GM23338 (cell line): ENCODE data around the gene DCBLD1. TPM values are rescaled to one million over a fixed set of nuclear protein-coding genes. Genes with fewer than 3 reads are reported as not detected.

Source experiments
- ATAC-seq: fragments of 200-7000 bp; cut with Tn5 transposase; 3 replicates; pipeline ENCODE4 v1.9.1; 2020
- DNase-seq: peaks from one replicate; pipeline ENCODE4 v3.0.0-alpha.2; 2015; ENCODE audit warnings: low spot score
- H2AFZ ChIP-seq: fragments of 200-600 bp; sonication (generic); 2 replicates; pipeline ENCODE4 v1.8.0; 2016; ENCODE audit warnings: antibody characterized with exemption, mild to moderate bottlenecking, moderate library complexity
- H3F3A ChIP-seq: fragments of 200-600 bp; sonication (generic); replicated peaks from 2 replicates; pipeline ENCODE4 v1.8.0; 2017; ENCODE audit warnings: antibody characterized with exemption, mixed run types, low read depth
- H3K27ac ChIP-seq: fragments of 200-600 bp; sonication (generic); 2 replicates; pipeline ENCODE4 v1.6.1; 2016; ENCODE audit warnings: low read depth
- H3K27me3 ChIP-seq: fragments of 200-600 bp; sonication (generic); 2 replicates; pipeline ENCODE4 v1.8.0; 2016; ENCODE audit warnings: mild to moderate bottlenecking, mixed run types, moderate library complexity; ENCODE audit not compliant: insufficient read depth
- H3K36me3 ChIP-seq: fragments of 200-600 bp; sonication (generic); 2 replicates; pipeline ENCODE4 v1.8.0; 2016; ENCODE audit warnings: mild to moderate bottlenecking; ENCODE audit not compliant: insufficient read depth
- H3K4me1 ChIP-seq: fragments of 200-600 bp; sonication (generic); 2 replicates; pipeline ENCODE4 v1.8.0; 2016; ENCODE audit warnings: mild to moderate bottlenecking, moderate library complexity; ENCODE audit not compliant: insufficient read depth
- H3K4me2 ChIP-seq: fragments of 200-600 bp; sonication (generic); 2 replicates; pipeline ENCODE4 v1.7.1; 2017; ENCODE audit warnings: mixed run types
- H3K4me3 ChIP-seq: fragments of 200-600 bp; sonication (generic); 2 replicates; pipeline ENCODE4 v1.6.1; 2016; ENCODE audit warnings: mixed run types
- H3K79me2 ChIP-seq: fragments of 200-600 bp; sonication (generic); replicated peaks from 2 replicates; pipeline ENCODE4 v1.8.0; 2017; ENCODE audit warnings: mild to moderate bottlenecking; ENCODE audit not compliant: insufficient read depth
- H3K9me2 ChIP-seq: fragments of 200-600 bp; sonication (generic); 2 replicates; pipeline ENCODE4 v1.8.0; 2017; ENCODE audit not compliant: insufficient read depth
- H4K20me1 ChIP-seq: fragments of 200-600 bp; sonication (generic); replicated peaks from 2 replicates; pipeline ENCODE4 v1.8.0; 2017; ENCODE audit warnings: mild to moderate bottlenecking; ENCODE audit not compliant: insufficient read depth
- H3K27ac Mint-ChIP-seq: 2 replicates; pipeline ENCODE4 v1.8.0; 2020; ENCODE audit warnings: inconsistent platforms, mild to moderate bottlenecking, moderate library complexity, mixed read lengths
- H3K27me3 Mint-ChIP-seq: 3 replicates; pipeline ENCODE4 v1.8.0; 2022; ENCODE audit warnings: low read depth, mild to moderate bottlenecking, moderate library complexity, mixed read lengths, inconsistent platforms; ENCODE audit not compliant: insufficient read depth, poor library complexity
- H3K36me3 Mint-ChIP-seq: 3 replicates; pipeline ENCODE4 v1.8.0; 2021; ENCODE audit warnings: low read depth, mild to moderate bottlenecking, inconsistent platforms, moderate library complexity, mixed read lengths
- H3K4me1 Mint-ChIP-seq: 3 replicates; pipeline ENCODE4 v1.8.0; 2020; ENCODE audit warnings: mild to moderate bottlenecking, inconsistent platforms, mixed read lengths
- H3K4me3 Mint-ChIP-seq: 3 replicates; pipeline ENCODE4 v1.8.0; 2021; ENCODE audit warnings: moderate library complexity, mild to moderate bottlenecking, inconsistent platforms, mixed read lengths
- H3K9me3 Mint-ChIP-seq: 3 replicates; pipeline ENCODE4 v1.8.0; 2020; ENCODE audit warnings: moderate library complexity, mild to moderate bottlenecking, inconsistent platforms, mixed read lengths
- CREB1 ChIP-seq: fragments of 250-450 bp; sonication (Bioruptor Pico); IDR thresholded peaks from 2 replicates; pipeline ENCODE4 v1.5.0; 2020; ENCODE audit warnings: low read depth, mild to moderate bottlenecking, moderate library complexity
- EZH2 ChIP-seq: fragments of 200-600 bp; sonication (generic); IDR thresholded peaks from one replicate; pipeline ENCODE4 v1.8.0; 2017; ENCODE audit warnings: antibody characterized with exemption, mild to moderate bottlenecking, low read depth; ENCODE audit not compliant: unreplicated experiment
- EZH2phosphoT487 ChIP-seq: fragments of 200-600 bp; sonication (generic); IDR thresholded peaks from one replicate; pipeline ENCODE4 v1.8.1; 2018; ENCODE audit warnings: antibody characterized with exemption; ENCODE audit not compliant: unreplicated experiment
- JUNB ChIP-seq: IDR thresholded peaks from one replicate; pipeline ENCODE4 v1.6.1; 2016; ENCODE audit warnings: antibody characterized with exemption; ENCODE audit not compliant: unreplicated experiment
- NANOG ChIP-seq: IDR thresholded peaks from 2 replicates; pipeline ENCODE4 v1.6.1; 2016; ENCODE audit warnings: antibody characterized with exemption, borderline replicate concordance
- POLR2AphosphoS5 ChIP-seq: IDR thresholded peaks from 2 replicates; pipeline ENCODE4 v1.6.1; 2016; ENCODE audit warnings: antibody characterized with exemption, low read depth
- STAT1 ChIP-seq: IDR thresholded peaks from one replicate; pipeline ENCODE4 v1.6.1; 2016; ENCODE audit warnings: antibody characterized with exemption; ENCODE audit not compliant: unreplicated experiment
- ZNF114 ChIP-seq: fragments of 250-450 bp; sonication (Bioruptor Pico); IDR thresholded peaks from 2 replicates; pipeline ENCODE4 v1.5.0; 2020; ENCODE audit warnings: mild to moderate bottlenecking, moderate library complexity
- ZNF331 ChIP-seq: fragments of 250-450 bp; sonication (Bioruptor Pico); IDR thresholded peaks from 2 replicates; pipeline ENCODE4 v1.5.0; 2020; ENCODE audit warnings: low read depth, mild to moderate bottlenecking, moderate library complexity
- polyA plus RNA-seq: library from polyadenylated mRNA; unstranded; fragments of >200 nt; fragmentation: Nextera tagmentation; extraction: Ambion mirVana; gene quantifications from 2 replicates; pipeline ENCODE4 v1.2.1, GENCODE V29; 2016
- total RNA-seq: library from RNA; depleted of rRNA; stranded (reverse); fragments of >200 nt; shearing (Covaris generic); gene quantifications from 2 replicates; pipeline ENCODE4 v1.2.3, GENCODE V29; 2014
- TF ChIP-seq, protein P1 (sequence below): IDR thresholded peaks from 2 replicates; pipeline ENCODE4 v1.6.1; 2016; ENCODE audit warnings: antibody characterized with exemption
- TF ChIP-seq, protein P2 (sequence below), 2 experiments: fragments of 200-600 bp in 1 of 2; sonication (generic) in 1 of 2; conservative IDR thresholded peaks; 2 replicates each; pipeline versions ENCODE4 v1.5.1 to v1.6.1; 2016 to 2017; ENCODE audit warnings: antibody characterized with exemption in 2 of 2, low read depth in 2 of 2, mild to moderate bottlenecking in 2 of 2, moderate library complexity in 1 of 2
- TF ChIP-seq, protein P3 (sequence below): IDR thresholded peaks from one replicate; pipeline ENCODE4 v1.6.1; 2018; ENCODE audit warnings: antibody characterized with exemption; ENCODE audit not compliant: unreplicated experiment
- TF ChIP-seq, protein P4 (sequence below): fragments of 250-450 bp; sonication (Bioruptor Pico); IDR thresholded peaks from 2 replicates; pipeline ENCODE4 v1.5.0; 2020; ENCODE audit warnings: mild to moderate bottlenecking, moderate library complexity

The DCBLD1 gene
- total and polyA plus RNA-seq, 2 experiments from 2014 or later: 4.2 to 7.6 TPM

DNA sequence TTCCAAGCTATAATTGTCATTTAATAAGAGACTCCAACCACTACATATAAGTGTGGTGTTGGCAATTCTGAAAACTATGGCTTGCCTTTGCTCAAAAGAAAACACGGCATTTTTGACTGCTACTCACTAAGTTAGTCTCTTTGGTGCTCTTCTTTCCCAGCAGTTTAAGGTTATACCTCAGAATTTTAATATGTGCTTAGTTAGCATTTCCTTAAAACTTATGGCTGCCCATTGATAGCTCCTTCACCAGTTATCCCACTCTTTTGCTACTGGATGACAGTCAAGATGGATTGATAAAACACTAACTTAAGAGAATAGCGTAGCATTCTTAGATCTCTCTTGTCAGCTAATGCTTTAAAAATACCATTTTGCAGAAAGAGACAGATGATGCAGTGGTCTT lies 85.8 kb downstream of the DCBLD1 start:
- H3K27ac Mint-ChIP-seq: no peak overlapping the region
- H3K79me2 ChIP-seq: no peaks in the 10 kb centered on the region
- H3F3A ChIP-seq: no peaks in the 10 kb centered on the region
- H3K9me2 ChIP-seq: no peaks in the 10 kb centered on the region
- H3K36me3 ChIP-seq: peaks cover 27% of the 10 kb centered on the region; the same call in 1 of the 2 replicates
- H3K4me3 Mint-ChIP-seq: no peak overlapping the region
- TF ChIP-seq ZNF114 (no peak), STAT1 (no peak), NANOG (no peak), ZNF331 (CRISPR knock-in tag) (no peak), POLR2AphosphoS5 (no peak), EZH2 (no peak), CREB1 (CRISPR knock-in tag) (no peak), JUNB (no peak), EZH2phosphoT487 (no peak)
- TF ChIP-seq, protein P1, sequence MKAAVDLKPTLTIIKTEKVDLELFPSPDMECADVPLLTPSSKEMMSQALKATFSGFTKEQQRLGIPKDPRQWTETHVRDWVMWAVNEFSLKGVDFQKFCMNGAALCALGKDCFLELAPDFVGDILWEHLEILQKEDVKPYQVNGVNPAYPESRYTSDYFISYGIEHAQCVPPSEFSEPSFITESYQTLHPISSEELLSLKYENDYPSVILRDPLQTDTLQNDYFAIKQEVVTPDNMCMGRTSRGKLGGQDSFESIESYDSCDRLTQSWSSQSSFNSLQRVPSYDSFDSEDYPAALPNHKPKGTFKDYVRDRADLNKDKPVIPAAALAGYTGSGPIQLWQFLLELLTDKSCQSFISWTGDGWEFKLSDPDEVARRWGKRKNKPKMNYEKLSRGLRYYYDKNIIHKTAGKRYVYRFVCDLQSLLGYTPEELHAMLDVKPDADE: no peak
- TF ChIP-seq, protein P2, sequence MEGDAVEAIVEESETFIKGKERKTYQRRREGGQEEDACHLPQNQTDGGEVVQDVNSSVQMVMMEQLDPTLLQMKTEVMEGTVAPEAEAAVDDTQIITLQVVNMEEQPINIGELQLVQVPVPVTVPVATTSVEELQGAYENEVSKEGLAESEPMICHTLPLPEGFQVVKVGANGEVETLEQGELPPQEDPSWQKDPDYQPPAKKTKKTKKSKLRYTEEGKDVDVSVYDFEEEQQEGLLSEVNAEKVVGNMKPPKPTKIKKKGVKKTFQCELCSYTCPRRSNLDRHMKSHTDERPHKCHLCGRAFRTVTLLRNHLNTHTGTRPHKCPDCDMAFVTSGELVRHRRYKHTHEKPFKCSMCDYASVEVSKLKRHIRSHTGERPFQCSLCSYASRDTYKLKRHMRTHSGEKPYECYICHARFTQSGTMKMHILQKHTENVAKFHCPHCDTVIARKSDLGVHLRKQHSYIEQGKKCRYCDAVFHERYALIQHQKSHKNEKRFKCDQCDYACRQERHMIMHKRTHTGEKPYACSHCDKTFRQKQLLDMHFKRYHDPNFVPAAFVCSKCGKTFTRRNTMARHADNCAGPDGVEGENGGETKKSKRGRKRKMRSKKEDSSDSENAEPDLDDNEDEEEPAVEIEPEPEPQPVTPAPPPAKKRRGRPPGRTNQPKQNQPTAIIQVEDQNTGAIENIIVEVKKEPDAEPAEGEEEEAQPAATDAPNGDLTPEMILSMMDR (conservative IDR thresholded peaks at IDR 0.05; ENCODE audit: low read depth in 2 of 2): no peak
- TF ChIP-seq, protein P3, sequence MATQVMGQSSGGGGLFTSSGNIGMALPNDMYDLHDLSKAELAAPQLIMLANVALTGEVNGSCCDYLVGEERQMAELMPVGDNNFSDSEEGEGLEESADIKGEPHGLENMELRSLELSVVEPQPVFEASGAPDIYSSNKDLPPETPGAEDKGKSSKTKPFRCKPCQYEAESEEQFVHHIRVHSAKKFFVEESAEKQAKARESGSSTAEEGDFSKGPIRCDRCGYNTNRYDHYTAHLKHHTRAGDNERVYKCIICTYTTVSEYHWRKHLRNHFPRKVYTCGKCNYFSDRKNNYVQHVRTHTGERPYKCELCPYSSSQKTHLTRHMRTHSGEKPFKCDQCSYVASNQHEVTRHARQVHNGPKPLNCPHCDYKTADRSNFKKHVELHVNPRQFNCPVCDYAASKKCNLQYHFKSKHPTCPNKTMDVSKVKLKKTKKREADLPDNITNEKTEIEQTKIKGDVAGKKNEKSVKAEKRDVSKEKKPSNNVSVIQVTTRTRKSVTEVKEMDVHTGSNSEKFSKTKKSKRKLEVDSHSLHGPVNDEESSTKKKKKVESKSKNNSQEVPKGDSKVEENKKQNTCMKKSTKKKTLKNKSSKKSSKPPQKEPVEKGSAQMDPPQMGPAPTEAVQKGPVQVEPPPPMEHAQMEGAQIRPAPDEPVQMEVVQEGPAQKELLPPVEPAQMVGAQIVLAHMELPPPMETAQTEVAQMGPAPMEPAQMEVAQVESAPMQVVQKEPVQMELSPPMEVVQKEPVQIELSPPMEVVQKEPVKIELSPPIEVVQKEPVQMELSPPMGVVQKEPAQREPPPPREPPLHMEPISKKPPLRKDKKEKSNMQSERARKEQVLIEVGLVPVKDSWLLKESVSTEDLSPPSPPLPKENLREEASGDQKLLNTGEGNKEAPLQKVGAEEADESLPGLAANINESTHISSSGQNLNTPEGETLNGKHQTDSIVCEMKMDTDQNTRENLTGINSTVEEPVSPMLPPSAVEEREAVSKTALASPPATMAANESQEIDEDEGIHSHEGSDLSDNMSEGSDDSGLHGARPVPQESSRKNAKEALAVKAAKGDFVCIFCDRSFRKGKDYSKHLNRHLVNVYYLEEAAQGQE: no peak
- TF ChIP-seq, protein P4, sequence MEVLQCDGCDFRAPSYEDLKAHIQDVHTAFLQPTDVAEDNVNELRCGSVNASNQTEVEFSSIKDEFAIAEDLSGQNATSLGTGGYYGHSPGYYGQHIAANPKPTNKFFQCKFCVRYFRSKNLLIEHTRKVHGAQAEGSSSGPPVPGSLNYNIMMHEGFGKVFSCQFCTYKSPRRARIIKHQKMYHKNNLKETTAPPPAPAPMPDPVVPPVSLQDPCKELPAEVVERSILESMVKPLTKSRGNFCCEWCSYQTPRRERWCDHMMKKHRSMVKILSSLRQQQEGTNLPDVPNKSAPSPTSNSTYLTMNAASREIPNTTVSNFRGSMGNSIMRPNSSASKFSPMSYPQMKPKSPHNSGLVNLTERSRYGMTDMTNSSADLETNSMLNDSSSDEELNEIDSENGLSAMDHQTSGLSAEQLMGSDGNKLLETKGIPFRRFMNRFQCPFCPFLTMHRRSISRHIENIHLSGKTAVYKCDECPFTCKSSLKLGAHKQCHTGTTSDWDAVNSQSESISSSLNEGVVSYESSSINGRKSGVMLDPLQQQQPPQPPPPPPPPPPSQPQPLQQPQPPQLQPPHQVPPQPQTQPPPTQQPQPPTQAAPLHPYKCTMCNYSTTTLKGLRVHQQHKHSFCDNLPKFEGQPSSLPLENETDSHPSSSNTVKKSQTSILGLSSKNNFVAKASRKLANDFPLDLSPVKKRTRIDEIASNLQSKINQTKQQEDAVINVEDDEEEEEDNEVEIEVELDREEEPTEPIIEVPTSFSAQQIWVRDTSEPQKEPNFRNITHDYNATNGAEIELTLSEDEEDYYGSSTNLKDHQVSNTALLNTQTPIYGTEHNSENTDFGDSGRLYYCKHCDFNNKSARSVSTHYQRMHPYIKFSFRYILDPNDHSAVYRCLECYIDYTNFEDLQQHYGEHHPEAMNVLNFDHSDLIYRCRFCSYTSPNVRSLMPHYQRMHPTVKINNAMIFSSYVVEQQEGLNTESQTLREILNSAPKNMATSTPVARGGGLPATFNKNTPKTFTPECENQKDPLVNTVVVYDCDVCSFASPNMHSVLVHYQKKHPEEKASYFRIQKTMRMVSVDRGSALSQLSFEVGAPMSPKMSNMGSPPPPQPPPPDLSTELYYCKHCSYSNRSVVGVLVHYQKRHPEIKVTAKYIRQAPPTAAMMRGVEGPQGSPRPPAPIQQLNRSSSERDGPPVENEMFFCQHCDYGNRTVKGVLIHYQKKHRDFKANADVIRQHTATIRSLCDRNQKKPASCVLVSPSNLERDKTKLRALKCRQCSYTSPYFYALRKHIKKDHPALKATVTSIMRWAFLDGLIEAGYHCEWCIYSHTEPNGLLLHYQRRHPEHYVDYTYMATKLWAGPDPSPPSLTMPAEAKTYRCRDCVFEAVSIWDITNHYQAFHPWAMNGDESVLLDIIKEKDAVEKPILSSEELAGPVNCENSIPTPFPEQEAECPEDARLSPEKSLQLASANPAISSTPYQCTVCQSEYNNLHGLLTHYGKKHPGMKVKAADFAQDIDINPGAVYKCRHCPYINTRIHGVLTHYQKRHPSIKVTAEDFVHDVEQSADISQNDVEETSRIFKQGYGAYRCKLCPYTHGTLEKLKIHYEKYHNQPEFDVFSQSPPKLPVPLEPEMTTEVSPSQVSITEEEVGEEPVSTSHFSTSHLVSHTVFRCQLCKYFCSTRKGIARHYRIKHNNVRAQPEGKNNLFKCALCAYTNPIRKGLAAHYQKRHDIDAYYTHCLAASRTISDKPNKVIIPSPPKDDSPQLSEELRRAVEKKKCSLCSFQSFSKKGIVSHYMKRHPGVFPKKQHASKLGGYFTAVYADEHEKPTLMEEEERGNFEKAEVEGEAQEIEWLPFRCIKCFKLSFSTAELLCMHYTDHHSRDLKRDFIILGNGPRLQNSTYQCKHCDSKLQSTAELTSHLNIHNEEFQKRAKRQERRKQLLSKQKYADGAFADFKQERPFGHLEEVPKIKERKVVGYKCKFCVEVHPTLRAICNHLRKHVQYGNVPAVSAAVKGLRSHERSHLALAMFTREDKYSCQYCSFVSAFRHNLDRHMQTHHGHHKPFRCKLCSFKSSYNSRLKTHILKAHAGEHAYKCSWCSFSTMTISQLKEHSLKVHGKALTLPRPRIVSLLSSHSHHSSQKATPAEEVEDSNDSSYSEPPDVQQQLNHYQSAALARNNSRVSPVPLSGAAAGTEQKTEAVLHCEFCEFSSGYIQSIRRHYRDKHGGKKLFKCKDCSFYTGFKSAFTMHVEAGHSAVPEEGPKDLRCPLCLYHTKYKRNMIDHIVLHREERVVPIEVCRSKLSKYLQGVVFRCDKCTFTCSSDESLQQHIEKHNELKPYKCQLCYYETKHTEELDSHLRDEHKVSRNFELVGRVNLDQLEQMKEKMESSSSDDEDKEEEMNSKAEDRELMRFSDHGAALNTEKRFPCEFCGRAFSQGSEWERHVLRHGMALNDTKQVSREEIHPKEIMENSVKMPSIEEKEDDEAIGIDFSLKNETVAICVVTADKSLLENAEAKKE (CRISPR knock-in tag): no peak
- no peak overlapping the region for H2AFZ ChIP-seq
- no peaks in the 10 kb centered on the region for H3K4me1 ChIP-seq
- DNase-seq (no peak), ATAC-seq (no peak)
- no peak overlapping the region for H3K4me3 ChIP-seq
- no peaks in the 10 kb centered on the region for H3K9me3 Mint-ChIP-seq
- H3K27me3 ChIP-seq: no peaks in the 10 kb centered on the region
- H4K20me1 ChIP-seq: no peaks in the 10 kb centered on the region; the same call in 1 of the 2 replicates
- peaks cover 1% of the 10 kb centered on the region for H3K27me3 Mint-ChIP-seq
- H3K4me2 ChIP-seq: no peak overlapping the region
- H3K4me1 Mint-ChIP-seq: no peaks in the 10 kb centered on the region; the same call in 2 of the 3 replicates
- H3K27ac ChIP-seq: no peak overlapping the region
- H3K36me3 Mint-ChIP-seq: peaks cover 6% of the 10 kb centered on the region; the same call in 2 of the 3 replicates
